Measurements from ENCODE around the gene TENM3. TPM values are rescaled to one million over a fixed set of nuclear protein-coding genes. Genes with fewer than 3 reads are reported as not detected.
A peak's percentile ranks its signal among the peaks of the same experiment; 100 is the strongest.

TENM3 gene
- polyA plus RNA-seq, 1 experiment = 54.9 TPM

- CTCF ChIA-PET = no interaction called here
These were observed 323.9 kb downstream of the TENM3 start for GRCh38 chr4:182567119-182567518.

GRCh38 chr4:182569561-182569960, 326.4 kb downstream of the TENM3 start:
- DNase-seq (ENCODE audit: low read depth, low spot score) = no peak
- Histone ChIP-seq H3K9me3 (ENCODE audit: control insufficient read depth, insufficient read depth, low read length) (no peaks in the 10 kb centered on the region), H3K27ac (ENCODE audit: low read depth, low read length) (no peak overlapping the region), H3K27me3 (ENCODE audit: control insufficient read depth, insufficient read depth, low read length) (no peaks in the 10 kb centered on the region), H3K4me3 (ENCODE audit: low read depth, low read length) (no peak overlapping the region)
- TF ChIP-seq CTCF (IDR thresholded peaks at IDR 0.05; ENCODE audit: low read depth, low read length) = no peak
- ChIA-PET CTCF (no interaction called here), POLR2A (interaction anchor here (0.6 kb wide), 1 partner anchor 34 kb away, joined by 3 read pairs; no protein-coding TSS in a partner anchor)

More at GRCh38 chr4:182567119-182567518, 323.9 kb downstream of the TENM3 start:
- POLR2A ChIA-PET = no interaction called here
- H3K9me3 ChIP-seq (ENCODE audit: control insufficient read depth, insufficient read depth, low read length) = no peaks in the 10 kb centered on the region
- no peak overlapping the region for H3K4me3 ChIP-seq (ENCODE audit: low read depth, low read length)
- no peaks in the 10 kb centered on the region for H3K27me3 ChIP-seq (ENCODE audit: control insufficient read depth, insufficient read depth, low read length)
- DNase-seq (ENCODE audit: low read depth, low spot score) = no peak
- no peak for TF ChIP-seq CTCF (IDR thresholded peaks at IDR 0.05; ENCODE audit: low read depth, low read length)
- no peak overlapping the region for H3K27ac ChIP-seq (ENCODE audit: low read depth, low read length)

DNA sequence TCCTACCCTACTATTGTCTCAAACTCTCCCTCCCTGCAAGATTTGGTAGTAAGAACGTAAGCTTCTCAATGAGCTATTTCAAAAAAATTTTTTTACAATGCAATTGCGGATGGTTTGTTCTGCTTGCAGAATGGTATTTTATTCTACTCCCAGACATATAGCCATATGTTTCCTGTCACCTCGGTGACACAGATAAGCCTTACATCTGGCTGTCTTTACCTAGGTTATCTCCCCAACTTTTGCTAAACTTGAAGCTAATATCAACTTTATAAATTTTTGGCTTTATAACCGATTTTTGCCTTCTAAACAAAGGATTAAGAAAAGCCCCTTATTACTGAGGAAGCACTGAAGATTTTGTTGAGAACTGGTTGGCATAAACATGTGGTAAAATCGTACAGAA, 331.5 kb downstream of the TENM3 start:
- ChIA-PET CTCF (interaction anchor here (1.2 kb wide), 1 partner anchor 19 kb away, joined by 3 read pairs; no protein-coding TSS in a partner anchor), POLR2A (no interaction called here)
- Histone ChIP-seq H3K27ac (ENCODE audit: low read depth, low read length) (no peak overlapping the region), H3K27me3 (ENCODE audit: control insufficient read depth, insufficient read depth, low read length) (no peaks in the 10 kb centered on the region), H3K4me3 (ENCODE audit: low read depth, low read length) (no peak overlapping the region), H3K9me3 (ENCODE audit: control insufficient read depth, insufficient read depth, low read length) (no peaks in the 10 kb centered on the region)
- no peak for TF ChIP-seq CTCF (IDR thresholded peaks at IDR 0.05; ENCODE audit: low read depth, low read length)
- no peak for DNase-seq (ENCODE audit: low read depth, low spot score)

- no peak for DNase-seq (ENCODE audit: low read depth, low spot score)
- ChIA-PET CTCF (interaction anchor here (1.2 kb wide), 1 partner anchor 19 kb away, joined by 3 read pairs; no protein-coding TSS in a partner anchor), POLR2A (no interaction called here)
- no peak overlapping the region for H3K4me3 ChIP-seq (ENCODE audit: low read depth, low read length)
- no peaks in the 10 kb centered on the region for H3K9me3 ChIP-seq (ENCODE audit: control insufficient read depth, insufficient read depth, low read length)
- no peak for TF ChIP-seq CTCF (IDR thresholded peaks at IDR 0.05; ENCODE audit: low read depth, low read length)
- no peaks in the 10 kb centered on the region for H3K27me3 ChIP-seq (ENCODE audit: control insufficient read depth, insufficient read depth, low read length)
- no peak overlapping the region for H3K27ac ChIP-seq (ENCODE audit: low read depth, low read length)
These were observed 332.0 kb downstream of the TENM3 start for GRCh38 chr4:182575225-182575624.

DNA sequence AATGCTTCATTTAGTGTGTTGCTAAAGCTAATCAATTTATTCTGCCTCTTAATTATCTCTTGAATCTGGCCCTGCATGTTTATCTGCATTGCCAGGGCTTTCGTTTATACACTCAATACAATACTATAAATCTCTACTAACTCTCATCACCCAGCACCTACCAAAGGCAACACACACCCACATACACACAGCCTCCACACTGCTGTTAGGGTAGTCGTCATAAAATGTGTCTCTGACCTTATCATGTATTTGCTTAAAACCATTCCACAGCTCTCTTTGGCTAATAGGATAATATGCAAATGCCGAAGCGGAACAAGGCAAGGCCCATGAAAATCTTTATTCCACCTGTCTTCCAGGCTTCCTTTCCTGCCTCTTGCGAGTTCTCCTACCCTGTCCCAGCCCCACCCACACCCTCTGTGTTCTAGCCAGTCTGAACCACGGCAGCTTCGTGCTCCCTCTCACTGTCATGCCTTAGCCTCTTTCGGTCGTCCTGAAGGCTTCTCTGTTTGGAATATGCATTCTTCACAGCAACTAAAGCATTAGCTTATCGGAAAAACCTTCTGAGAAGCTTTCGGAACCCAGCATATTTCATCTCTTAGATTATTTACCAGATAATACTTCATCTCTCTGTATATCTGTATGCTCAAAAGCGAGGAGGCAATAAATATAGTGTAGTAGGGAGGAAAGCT, 333.5 kb downstream of the TENM3 start:
- Histone ChIP-seq H3K27ac (ENCODE audit: low read depth, low read length) (peak overlapping the region; percentile 32), H3K4me3 (ENCODE audit: low read depth, low read length) (no peak overlapping the region), H3K9me3 (ENCODE audit: control insufficient read depth, insufficient read depth, low read length) (no peaks in the 10 kb centered on the region), H3K27me3 (ENCODE audit: control insufficient read depth, insufficient read depth, low read length) (no peaks in the 10 kb centered on the region)
- peak; percentile 23 for DNase-seq (ENCODE audit: low read depth, low spot score)
- TF ChIP-seq CTCF (IDR thresholded peaks at IDR 0.05; ENCODE audit: low read depth, low read length) = no peak
- ChIA-PET CTCF (interaction anchor here (0.6 to 0.9 kb wide), 2 partner anchors 229 to 230 kb away, joined by 3 to 4 read pairs; no protein-coding TSS in a partner anchor), POLR2A (no interaction called here)
